HFF-Myc (cell line): ENCODE results near the gene MOB3B.

Experiments
- DNase-seq: peaks from one replicate; pipeline ENCODE4 v3.0.0-alpha.2; 2011; ENCODE audit warnings: low read depth; ENCODE audit errors: extremely low read depth
- H3K4me3 ChIP-seq: replicated peaks from 2 replicates; pipeline ENCODE4 v1.5.1; 2011; ENCODE audit warnings: low read depth, mild to moderate bottlenecking, control low read depth, low read length
- TF ChIP-seq, protein P1 (sequence below): IDR thresholded peaks from 2 replicates; pipeline ENCODE4 v1.5.1; 2012; ENCODE audit warnings: mild to moderate bottlenecking, low read depth, low read length, control low read depth; ENCODE audit errors: missing control alignments

The MOB3B gene

DNA sequence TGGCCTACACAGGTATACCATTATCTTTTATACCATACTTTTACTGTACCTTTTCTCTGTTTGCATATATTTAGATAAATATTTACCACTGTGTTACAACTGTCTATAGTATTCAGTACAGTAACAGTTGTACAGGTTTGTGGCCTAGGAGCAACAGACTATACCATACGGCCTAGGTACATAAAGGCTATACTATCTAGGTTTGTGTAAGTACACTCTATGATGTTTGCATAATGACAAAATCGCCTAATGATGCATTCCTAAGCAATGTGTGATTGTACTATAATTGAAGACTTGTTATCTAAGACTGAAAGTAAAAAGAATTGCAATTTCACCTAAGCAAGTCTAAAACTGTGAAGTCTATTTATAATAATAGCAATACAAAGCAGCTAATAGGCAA is 39.8 kb upstream of the MOB3B start:
- no peak overlapping the region for H3K4me3 ChIP-seq
- no peak for DNase-seq
- TF ChIP-seq, protein P1, sequence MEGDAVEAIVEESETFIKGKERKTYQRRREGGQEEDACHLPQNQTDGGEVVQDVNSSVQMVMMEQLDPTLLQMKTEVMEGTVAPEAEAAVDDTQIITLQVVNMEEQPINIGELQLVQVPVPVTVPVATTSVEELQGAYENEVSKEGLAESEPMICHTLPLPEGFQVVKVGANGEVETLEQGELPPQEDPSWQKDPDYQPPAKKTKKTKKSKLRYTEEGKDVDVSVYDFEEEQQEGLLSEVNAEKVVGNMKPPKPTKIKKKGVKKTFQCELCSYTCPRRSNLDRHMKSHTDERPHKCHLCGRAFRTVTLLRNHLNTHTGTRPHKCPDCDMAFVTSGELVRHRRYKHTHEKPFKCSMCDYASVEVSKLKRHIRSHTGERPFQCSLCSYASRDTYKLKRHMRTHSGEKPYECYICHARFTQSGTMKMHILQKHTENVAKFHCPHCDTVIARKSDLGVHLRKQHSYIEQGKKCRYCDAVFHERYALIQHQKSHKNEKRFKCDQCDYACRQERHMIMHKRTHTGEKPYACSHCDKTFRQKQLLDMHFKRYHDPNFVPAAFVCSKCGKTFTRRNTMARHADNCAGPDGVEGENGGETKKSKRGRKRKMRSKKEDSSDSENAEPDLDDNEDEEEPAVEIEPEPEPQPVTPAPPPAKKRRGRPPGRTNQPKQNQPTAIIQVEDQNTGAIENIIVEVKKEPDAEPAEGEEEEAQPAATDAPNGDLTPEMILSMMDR = no peak

DNA sequence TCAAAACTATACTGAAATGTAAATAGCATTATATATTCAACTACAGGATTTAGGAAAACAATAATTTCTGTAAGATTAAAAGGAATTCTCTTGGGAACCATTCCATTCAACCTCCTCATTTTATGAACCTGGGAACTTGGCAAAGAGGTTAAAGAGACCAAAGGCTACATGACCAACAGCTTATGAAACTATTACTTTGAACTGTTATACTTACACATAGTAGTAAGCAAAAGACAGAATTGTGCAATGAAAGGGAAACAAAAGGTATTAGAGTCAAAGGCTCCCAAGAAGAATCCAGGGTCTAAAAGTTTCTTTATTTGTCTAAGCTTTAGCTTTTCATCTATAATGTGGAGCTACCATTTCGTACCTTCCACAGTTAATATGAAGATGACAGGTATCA is 36.5 kb upstream of the MOB3B start:
- DNase-seq = no peak
- TF ChIP-seq, protein P1 = no peak
- no peak overlapping the region for H3K4me3 ChIP-seq

DNA sequence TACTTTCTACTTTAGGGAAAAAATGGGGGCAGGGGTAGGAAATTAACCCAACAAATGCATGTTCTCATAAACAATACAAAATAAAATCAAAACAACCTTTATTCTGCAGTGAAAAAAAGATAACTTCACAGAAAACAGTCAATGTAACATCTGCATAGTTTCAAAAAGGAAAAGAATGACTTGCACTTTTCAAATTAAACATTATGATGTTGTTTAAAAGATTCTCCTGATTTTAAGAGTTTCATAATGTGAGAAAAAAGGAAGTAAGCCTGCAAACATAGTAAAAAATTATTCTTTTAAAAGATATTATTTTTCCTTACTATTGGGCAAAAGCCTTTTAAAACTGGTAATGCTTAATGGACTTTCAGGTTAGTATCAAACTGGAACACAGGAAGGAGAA is 36.1 kb upstream of the MOB3B start:
- no peak overlapping the region for H3K4me3 ChIP-seq
- TF ChIP-seq, protein P1 = no peak
- DNase-seq = no peak

DNA sequence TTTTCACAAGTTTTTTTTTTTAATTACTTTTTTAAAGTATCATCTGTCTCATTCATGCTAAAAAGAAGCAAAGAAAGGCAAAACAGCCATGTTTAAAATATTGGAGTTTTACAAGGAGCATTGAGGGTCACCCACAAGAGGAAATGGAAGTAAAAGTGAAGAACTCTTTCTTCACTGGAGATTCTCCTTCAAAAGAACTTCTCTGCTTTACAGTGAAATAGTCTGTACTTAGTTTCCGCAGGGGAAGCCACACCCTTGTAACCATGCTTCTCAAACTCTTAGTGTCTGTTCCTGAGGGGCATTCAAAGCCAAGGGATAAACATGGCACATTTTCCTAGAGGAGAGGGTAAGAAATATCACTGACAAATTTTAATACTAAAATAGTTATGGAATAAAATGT is 35.1 kb upstream of the MOB3B start:
- DNase-seq = no peak
- H3K4me3 ChIP-seq = no peak overlapping the region
- TF ChIP-seq, protein P1 = no peak

DNA sequence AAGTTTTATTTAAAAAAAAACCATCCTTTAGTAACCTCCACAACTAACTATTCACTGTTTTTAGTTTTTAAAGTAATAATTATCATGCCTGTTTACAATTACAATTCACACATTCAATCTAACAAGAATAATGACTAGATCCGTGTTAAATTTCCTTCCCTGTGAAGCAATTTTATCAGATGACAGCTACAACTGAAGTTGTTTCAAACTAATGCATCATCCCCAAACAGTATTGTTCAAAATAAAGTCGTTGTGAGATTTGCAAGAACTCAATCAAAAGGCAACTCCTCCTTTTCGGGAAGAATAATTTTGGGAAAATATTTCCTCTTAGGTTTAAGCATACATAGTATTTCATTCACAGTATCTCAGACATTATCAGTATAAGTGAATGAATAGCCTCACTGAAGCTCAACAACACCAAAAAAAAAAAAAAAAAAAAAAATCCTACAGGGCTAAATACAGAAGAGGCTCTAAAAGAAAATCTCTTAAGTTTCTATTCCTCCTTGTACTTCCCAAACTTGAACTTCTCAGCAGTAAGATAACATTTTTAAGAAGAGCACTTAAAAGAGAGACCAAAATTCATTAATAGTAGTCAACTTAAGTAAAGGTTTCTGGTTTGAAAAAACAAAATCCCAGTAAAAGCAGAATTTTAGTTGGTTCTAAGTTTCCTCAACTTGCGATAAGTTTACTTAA is 34.3 kb upstream of the MOB3B start:
- TF ChIP-seq, protein P1 = no peak
- no peak for DNase-seq

DNA sequence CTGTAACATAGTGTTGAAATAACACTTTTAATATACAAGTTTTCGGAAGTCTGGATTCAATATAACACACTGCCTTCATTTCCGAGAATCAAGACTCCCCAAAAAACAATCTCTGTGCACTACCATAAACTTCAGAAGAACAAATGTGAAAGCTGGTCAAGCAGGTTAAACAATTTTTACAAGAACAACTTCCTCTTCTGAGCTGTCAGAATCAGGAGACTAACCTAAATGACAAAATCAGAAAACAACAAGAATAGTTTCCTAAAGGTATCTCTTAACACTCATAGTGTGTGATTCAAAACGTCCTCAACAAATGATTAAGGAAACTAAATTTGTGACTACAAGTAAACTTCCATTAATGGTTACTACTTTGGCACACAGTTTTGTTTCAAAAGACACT is 32.1 kb upstream of the MOB3B start:
- H3K4me3 ChIP-seq = no peak overlapping the region
- DNase-seq = no peak
- TF ChIP-seq, protein P1 = no peak

More for the DNA sequence above, 34.3 kb upstream of the MOB3B start:
- no peak overlapping the region for H3K4me3 ChIP-seq

DNA sequence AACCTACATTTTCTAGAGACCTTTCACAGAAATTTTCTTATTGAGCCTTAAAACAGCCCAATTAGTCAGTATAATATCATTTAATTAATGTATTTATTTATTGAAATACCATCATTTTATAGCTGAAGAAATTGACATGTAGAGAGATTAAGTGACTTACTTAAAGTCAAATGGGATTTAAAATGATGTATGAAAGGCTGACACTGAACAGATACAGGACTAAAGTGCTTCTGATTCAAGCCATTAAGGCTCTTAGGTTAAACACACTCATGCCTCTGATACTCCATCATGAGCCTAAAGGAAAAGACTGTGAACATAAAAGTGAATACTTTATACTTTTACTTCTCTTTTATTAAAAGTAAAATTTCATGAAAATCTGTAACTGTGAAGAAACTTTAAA is 30.8 kb upstream of the MOB3B start:
- TF ChIP-seq, protein P1 = no peak
- no peak for DNase-seq
- no peak overlapping the region for H3K4me3 ChIP-seq
